ENCODE data around the gene KANK4.

The KANK4 gene

GRCh38 chr1:62307895-62308492 lies 11.2 kb downstream of the KANK4 start:
- DNase-seq (ENCODE audit: low read depth in 2 of 3, low spot score in 2 of 3): no peak

GRCh38 chr1:62307446-62307845 lies 11.8 kb downstream of the KANK4 start:
- no peak for DNase-seq (ENCODE audit: low read depth in 2 of 3, low spot score in 2 of 3)

- DNase-seq (ENCODE audit: low read depth in 2 of 3, low spot score in 2 of 3): no peak
Observed at GRCh38 chr1:62306065-62306464, 13.2 kb downstream of the KANK4 start.

GRCh38 chr1:62304975-62305374 lies 14.3 kb downstream of the KANK4 start:
- no peak for DNase-seq (ENCODE audit: low read depth in 2 of 3, low spot score in 2 of 3)

GRCh38 chr1:62304515-62304914 lies 14.7 kb downstream of the KANK4 start:
- no peak for DNase-seq (ENCODE audit: low read depth in 2 of 3, low spot score in 2 of 3)

GRCh38 chr1:62301726-62302390 lies 17.4 kb downstream of the KANK4 start:
- no peak for DNase-seq (ENCODE audit: low read depth in 2 of 3, low spot score in 2 of 3)

GRCh38 chr1:62299426-62300200 lies 19.6 kb downstream of the KANK4 start:
- DNase-seq (ENCODE audit: low read depth in 2 of 3, low spot score in 2 of 3): no peak

- DNase-seq (ENCODE audit: low read depth in 2 of 3, low spot score in 2 of 3): no peak
Observed at GRCh38 chr1:62295921-62296491, 23.2 kb downstream of the KANK4 start.

- DNase-seq (ENCODE audit: low read depth in 2 of 3, low spot score in 2 of 3): no peak
Observed at GRCh38 chr1:62294261-62294660, 25.0 kb downstream of the KANK4 start.

- no peak for DNase-seq (ENCODE audit: low read depth in 2 of 3, low spot score in 2 of 3)
Observed at GRCh38 chr1:62288662-62289061, 30.6 kb downstream of the KANK4 start.

GRCh38 chr1:62288224-62288623 lies 31.0 kb downstream of the KANK4 start:
- DNase-seq (ENCODE audit: low read depth in 2 of 3, low spot score in 2 of 3): no peak

- DNase-seq (ENCODE audit: low read depth in 2 of 3, low spot score in 2 of 3): no peak
Observed at GRCh38 chr1:62286786-62287224, 32.4 kb downstream of the KANK4 start.

- DNase-seq (ENCODE audit: low read depth in 2 of 3, low spot score in 2 of 3): no peak
Observed at GRCh38 chr1:62285984-62286785, 33.0 kb downstream of the KANK4 start.

- no peak for DNase-seq (ENCODE audit: low read depth in 2 of 3, low spot score in 2 of 3)
Observed at GRCh38 chr1:62285440-62285839, 33.8 kb downstream of the KANK4 start.

- DNase-seq (ENCODE audit: low read depth in 2 of 3, low spot score in 2 of 3): no peak
Observed at GRCh38 chr1:62283986-62284385, 35.2 kb downstream of the KANK4 start.

GRCh38 chr1:62282909-62283755 lies 36.1 kb downstream of the KANK4 start:
- DNase-seq (ENCODE audit: low read depth in 2 of 3, low spot score in 2 of 3): no peak

- no peak for DNase-seq (ENCODE audit: low read depth in 2 of 3, low spot score in 2 of 3)
Observed at GRCh38 chr1:62281922-62282555, 37.2 kb downstream of the KANK4 start.

GRCh38 chr1:62280960-62281465 lies 38.2 kb downstream of the KANK4 start:
- no peak for DNase-seq (ENCODE audit: low read depth in 2 of 3, low spot score in 2 of 3)

- DNase-seq (ENCODE audit: low read depth in 2 of 3, low spot score in 2 of 3): no peak
Observed at GRCh38 chr1:62280150-62280549, 39.1 kb downstream of the KANK4 start.
